OCI-LY7 (cell line): ENCODE results near the gene GSX1. TPM values are rescaled to one million over a fixed set of nuclear protein-coding genes. Genes with fewer than 3 reads are reported as not detected.

Experiments used
- BruUV-seq: library from RNA; stranded (reverse); fragments of 400-500 nt; replicated peaks from 2 replicates; lab custom pipeline; 2021; lab: Mats Ljungman, UMichigan
- CTCF ChIA-PET: fragments of 300-600 bp; sonication (Branson Sonifier 250); formaldehyde crosslinking; loops from one replicate; lab custom pipeline; 2022; ENCODE audit warnings: antibody characterized with exemption; ENCODE audit not compliant: unreplicated experiment; lab: Charles Lee
- POLR2A ChIA-PET: fragments of 300-600 bp; sonication (Branson Sonifier 250); formaldehyde crosslinking; loops from one replicate; lab custom pipeline; 2022; ENCODE audit warnings: antibody characterized with exemption; lab: Charles Lee
- DNase-seq: peaks from one replicate; pipeline ENCODE4 v3.0.0-alpha.2; 2015; ENCODE audit warnings: low spot score
- H2AFZ ChIP-seq: fragments of 200-600 bp; sonication (generic), shearing (Covaris generic); 2 replicates; pipeline ENCODE4 v1.6.1; 2014; ENCODE audit warnings: mild to moderate bottlenecking, antibody characterized with exemption, low read length, moderate library complexity
- H3K27ac ChIP-seq: fragments of 200-600 bp; sonication (generic); 2 replicates; pipeline ENCODE4 v1.5.1; 2014; ENCODE audit warnings: mixed run types, low read depth, mild to moderate bottlenecking, moderate library complexity, low read length, inconsistent platforms; ENCODE audit not compliant: poor library complexity, severe bottlenecking
- H3K36me3 ChIP-seq: fragments of 200-600 bp; sonication (generic); 2 replicates; pipeline ENCODE4 v1.6.1; 2014; ENCODE audit warnings: mild to moderate bottlenecking, antibody characterized with exemption, low read length, moderate library complexity, mixed read lengths; ENCODE audit not compliant: insufficient read depth
- H3K4me1 ChIP-seq: fragments of 200-600 bp; sonication (generic); 2 replicates; pipeline ENCODE4 v1.5.1; 2014; ENCODE audit warnings: mild to moderate bottlenecking, low read length; ENCODE audit not compliant: insufficient read depth, poor library complexity, severe bottlenecking
- H3K4me2 ChIP-seq: fragments of 200-600 bp; sonication (generic); 2 replicates; pipeline ENCODE4 v1.6.1; 2014; ENCODE audit warnings: mild to moderate bottlenecking, low read length
- H3K4me3 ChIP-seq: fragments of 200-600 bp; sonication (generic); 2 replicates; pipeline ENCODE4 v1.5.1; 2014; ENCODE audit warnings: mild to moderate bottlenecking, low read depth, low read length; ENCODE audit not compliant: poor library complexity, severe bottlenecking
- H3K79me2 ChIP-seq: fragments of 200-600 bp; sonication (generic); 2 replicates; pipeline ENCODE4 v1.6.1; 2016; ENCODE audit warnings: low read depth, mild to moderate bottlenecking, low read length, moderate library complexity, mixed read lengths; ENCODE audit not compliant: insufficient read depth
- H3K9me2 ChIP-seq: fragments of 200-600 bp; sonication (generic); 2 replicates; pipeline ENCODE4 v1.6.1; 2016; ENCODE audit warnings: mild to moderate bottlenecking, low read length, mixed read lengths; ENCODE audit not compliant: insufficient read depth
- H3K9me3 ChIP-seq: fragments of 200-600 bp; sonication (generic); 2 replicates; pipeline ENCODE4 v1.6.1; 2014; ENCODE audit warnings: mild to moderate bottlenecking, mixed run types, low read length, mixed read lengths
- H4K20me1 ChIP-seq: fragments of 200-600 bp; sonication (generic); 2 replicates; pipeline ENCODE4 v1.6.1; 2014; ENCODE audit warnings: mild to moderate bottlenecking, antibody characterized with exemption, low read length, moderate library complexity, mixed read lengths; ENCODE audit not compliant: insufficient read depth
- EZH2phosphoT487 ChIP-seq: fragments of 200-600 bp; sonication (generic); IDR thresholded peaks from 2 replicates; pipeline ENCODE4 v1.6.1; 2018; ENCODE audit warnings: low read depth, borderline replicate concordance, mild to moderate bottlenecking, mixed run types, antibody characterized with exemption, low read length, moderate library complexity, mixed read lengths
- intact Hi-C: fragments of 100-400 bp; cut with micrococcal nuclease; formaldehyde crosslinking; loops from one replicate; pipeline ENCODE4 v1.10.0; 2022; ENCODE audit not compliant: unreplicated experiment
- small RNA-seq: library from RNA; depleted of rRNA; stranded (forward); fragments of <200 nt; gene quantifications from one replicate; pipeline ENCODE3, GENCODE V24; 2014
- total RNA-seq, 2 experiments: library from RNA; depleted of rRNA in 1 of 2; stranded (reverse); fragments of >200 nt in 1 of 2; shearing (Covaris generic) in 1 of 2; gene quantifications; 2 replicates each; pipeline ENCODE4 v1.2.3, GENCODE V29; 2014 to 2022
- TF ChIP-seq, protein P1 (sequence below): fragments of 200-600 bp; sonication (generic); conservative IDR thresholded peaks from 2 replicates; pipeline ENCODE4 v1.5.1; 2014; ENCODE audit warnings: mild to moderate bottlenecking, antibody characterized with exemption, low read length, moderate library complexity, mixed read lengths

The GSX1 gene
- total RNA-seq, 2 experiments from 2014 or later: not detected

DNA sequence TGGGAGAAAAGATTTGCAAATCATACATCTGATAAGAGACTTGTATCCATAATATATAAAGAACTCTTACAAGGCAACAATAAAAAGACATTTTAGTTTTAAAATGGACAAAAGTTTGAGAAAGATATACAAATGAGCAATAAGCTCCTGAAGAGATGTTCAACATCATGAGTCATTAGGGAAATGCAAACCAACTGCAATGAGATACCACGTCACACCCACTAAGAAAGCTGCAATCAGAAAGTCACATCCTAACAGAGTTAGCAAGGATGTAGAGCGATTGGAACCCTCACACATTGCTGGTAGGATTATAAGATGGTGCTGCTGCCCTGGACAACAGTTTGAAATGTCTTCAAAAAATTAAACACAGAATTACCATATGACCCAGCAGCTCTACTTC is 50.3 kb downstream of the GSX1 start:
- no TSS peak for BruUV-seq
- Histone ChIP-seq H3K27ac (no peak overlapping the region), H4K20me1 (no peaks in the 10 kb centered on the region), H3K4me3 (no peak overlapping the region), H3K79me2 (no peaks in the 10 kb centered on the region), H3K9me2 (no peaks in the 10 kb centered on the region), H3K36me3 (no peaks in the 10 kb centered on the region), H3K9me3 (no peaks in the 10 kb centered on the region), H2AFZ (no peak overlapping the region), H3K4me2 (no peak overlapping the region), H3K4me1 (no peaks in the 10 kb centered on the region)
- TF ChIP-seq EZH2phosphoT487: no peak
- TF ChIP-seq, protein P1, sequence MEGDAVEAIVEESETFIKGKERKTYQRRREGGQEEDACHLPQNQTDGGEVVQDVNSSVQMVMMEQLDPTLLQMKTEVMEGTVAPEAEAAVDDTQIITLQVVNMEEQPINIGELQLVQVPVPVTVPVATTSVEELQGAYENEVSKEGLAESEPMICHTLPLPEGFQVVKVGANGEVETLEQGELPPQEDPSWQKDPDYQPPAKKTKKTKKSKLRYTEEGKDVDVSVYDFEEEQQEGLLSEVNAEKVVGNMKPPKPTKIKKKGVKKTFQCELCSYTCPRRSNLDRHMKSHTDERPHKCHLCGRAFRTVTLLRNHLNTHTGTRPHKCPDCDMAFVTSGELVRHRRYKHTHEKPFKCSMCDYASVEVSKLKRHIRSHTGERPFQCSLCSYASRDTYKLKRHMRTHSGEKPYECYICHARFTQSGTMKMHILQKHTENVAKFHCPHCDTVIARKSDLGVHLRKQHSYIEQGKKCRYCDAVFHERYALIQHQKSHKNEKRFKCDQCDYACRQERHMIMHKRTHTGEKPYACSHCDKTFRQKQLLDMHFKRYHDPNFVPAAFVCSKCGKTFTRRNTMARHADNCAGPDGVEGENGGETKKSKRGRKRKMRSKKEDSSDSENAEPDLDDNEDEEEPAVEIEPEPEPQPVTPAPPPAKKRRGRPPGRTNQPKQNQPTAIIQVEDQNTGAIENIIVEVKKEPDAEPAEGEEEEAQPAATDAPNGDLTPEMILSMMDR: no peak
- DNase-seq: no peak
- intact Hi-C loops: no loop called here
- ChIA-PET POLR2A (no interaction called here), CTCF (no interaction called here)

Small RNAs within 50 kb of the gene (small RNA-seq; reads per million reads assigned to genes)
- gene RNU6-73P: not detected

Other genes starting within 250 kb of the GSX1 start
- 5.9 and 6.8 TPM in 2 replicates for gene LNX2, start 172.0 kb upstream of the GSX1 start, total RNA-seq (2014; rRNA removed; shearing (Covaris generic))
- 9.7 TPM in 2 replicates for gene LNX2, start 172.0 kb upstream of the GSX1 start, total RNA-seq (2022)
- 115 and 129 TPM in 2 replicates for gene POLR1D, start 170.6 kb upstream of the GSX1 start, total RNA-seq (2014; rRNA removed; shearing (Covaris generic))
- 174 TPM in 2 replicates for gene POLR1D, start 170.6 kb upstream of the GSX1 start, total RNA-seq (2022)
- gene PDX1, start 127.5 kb downstream of the GSX1 start, total RNA-seq (2014; rRNA removed; shearing (Covaris generic)): not detected in 2 replicates
- gene PDX1, start 127.5 kb downstream of the GSX1 start, total RNA-seq (2022): not detected in 2 replicates
- gene CDX2, start 176.8 kb downstream of the GSX1 start, total RNA-seq (2014; rRNA removed; shearing (Covaris generic)): not detected in 2 replicates
- not detected in 2 replicates for gene CDX2, start 176.8 kb downstream of the GSX1 start, total RNA-seq (2022)
- not detected in 2 replicates for gene URAD, start 196.2 kb downstream of the GSX1 start, total RNA-seq (2014; rRNA removed; shearing (Covaris generic))
- not detected in 2 replicates for gene URAD, start 196.2 kb downstream of the GSX1 start, total RNA-seq (2022)